ENCODE results near the gene DNAJC16.

DNA sequence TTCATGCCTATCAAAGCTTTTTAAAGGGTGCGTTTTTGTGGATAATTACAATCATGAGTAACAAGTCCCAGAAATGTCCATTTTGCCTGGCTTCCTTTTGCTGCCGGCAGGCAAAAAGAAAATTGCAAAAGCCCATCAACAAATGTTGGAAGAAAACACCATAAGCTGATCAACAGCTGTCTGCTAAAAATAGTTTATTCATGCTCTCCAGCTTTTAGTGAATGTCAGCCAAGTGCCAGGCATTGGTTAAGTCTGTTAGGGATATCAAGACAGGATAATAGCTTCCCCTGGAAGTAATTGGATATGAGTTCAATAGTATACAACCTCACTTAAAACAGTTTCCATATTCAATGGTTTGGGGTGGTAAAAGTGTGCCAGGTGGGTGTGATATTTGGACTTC is 71.8 kb downstream of the DNAJC16 start:
- TF ChIP-seq, protein P1, sequence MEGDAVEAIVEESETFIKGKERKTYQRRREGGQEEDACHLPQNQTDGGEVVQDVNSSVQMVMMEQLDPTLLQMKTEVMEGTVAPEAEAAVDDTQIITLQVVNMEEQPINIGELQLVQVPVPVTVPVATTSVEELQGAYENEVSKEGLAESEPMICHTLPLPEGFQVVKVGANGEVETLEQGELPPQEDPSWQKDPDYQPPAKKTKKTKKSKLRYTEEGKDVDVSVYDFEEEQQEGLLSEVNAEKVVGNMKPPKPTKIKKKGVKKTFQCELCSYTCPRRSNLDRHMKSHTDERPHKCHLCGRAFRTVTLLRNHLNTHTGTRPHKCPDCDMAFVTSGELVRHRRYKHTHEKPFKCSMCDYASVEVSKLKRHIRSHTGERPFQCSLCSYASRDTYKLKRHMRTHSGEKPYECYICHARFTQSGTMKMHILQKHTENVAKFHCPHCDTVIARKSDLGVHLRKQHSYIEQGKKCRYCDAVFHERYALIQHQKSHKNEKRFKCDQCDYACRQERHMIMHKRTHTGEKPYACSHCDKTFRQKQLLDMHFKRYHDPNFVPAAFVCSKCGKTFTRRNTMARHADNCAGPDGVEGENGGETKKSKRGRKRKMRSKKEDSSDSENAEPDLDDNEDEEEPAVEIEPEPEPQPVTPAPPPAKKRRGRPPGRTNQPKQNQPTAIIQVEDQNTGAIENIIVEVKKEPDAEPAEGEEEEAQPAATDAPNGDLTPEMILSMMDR (conservative IDR thresholded peaks at IDR 0.05; ENCODE audit: low read depth, low read length), result no peak
- TF ChIP-seq EZH2 (IDR thresholded peaks at IDR 0.05; ENCODE audit: low read length, unreplicated experiment) (no peak), EZH2phosphoT487 (IDR thresholded peaks at IDR 0.05; ENCODE audit: borderline replicate concordance, low read length) (no peak)

Data from PC-3 (cell line).